H9 (cell line): Measurements from ENCODE around the gene MAP3K8. TPM values are rescaled to one million over a fixed set of nuclear protein-coding genes. Genes with fewer than 3 reads are reported as not detected.

Source experiments
- DNase-seq: peaks from one replicate; pipeline ENCODE4 v3.0.0-alpha.2; 2017
- H2AFZ ChIP-seq: one replicate; pipeline ENCODE4 v1.6.1; 2013; ENCODE audit warnings: mild to moderate bottlenecking, low read length, control low read depth, moderate library complexity
- H2AK5ac ChIP-seq: 2 replicates; pipeline ENCODE4 v1.6.1; 2013; ENCODE audit warnings: low read length, control low read depth, mixed read lengths; ENCODE audit not compliant: insufficient read length
- H2BK120ac ChIP-seq: one replicate; pipeline ENCODE4 v1.6.1; 2013; ENCODE audit warnings: low read depth, mild to moderate bottlenecking, low read length, control low read depth, inconsistent platforms; ENCODE audit not compliant: poor library complexity, severe bottlenecking
- H2BK12ac ChIP-seq: 2 replicates; pipeline ENCODE4 v1.6.1; 2013; ENCODE audit warnings: low read length, control low read depth, mixed read lengths, low read depth; ENCODE audit not compliant: insufficient read length
- H2BK15ac ChIP-seq: 2 replicates; pipeline ENCODE4 v1.6.1; 2013; ENCODE audit warnings: low read depth, low read length, control low read depth
- H2BK20ac ChIP-seq: one replicate; pipeline ENCODE4 v1.6.1; 2013; ENCODE audit warnings: low read depth, mild to moderate bottlenecking, low read length, control low read depth, inconsistent platforms; ENCODE audit not compliant: poor library complexity, severe bottlenecking
- H2BK5ac ChIP-seq: 2 replicates; pipeline ENCODE4 v1.6.1; 2013; ENCODE audit warnings: low read length, control low read depth, mixed read lengths; ENCODE audit not compliant: insufficient read length
- H3K14ac ChIP-seq: 2 replicates; pipeline ENCODE4 v1.6.1; 2013; ENCODE audit warnings: low read length, control low read depth; ENCODE audit not compliant: insufficient read depth
- H3K18ac ChIP-seq: 2 replicates; pipeline ENCODE4 v1.6.1; 2013; ENCODE audit warnings: low read depth, mild to moderate bottlenecking, mixed read lengths, low read length, control low read depth; ENCODE audit not compliant: insufficient read length
- H3K23ac ChIP-seq: 2 replicates; pipeline ENCODE4 v1.6.1; 2013; ENCODE audit warnings: low read length, control low read depth, mixed read lengths, low read depth; ENCODE audit not compliant: insufficient read length
- H3K23me2 ChIP-seq: 2 replicates; pipeline ENCODE4 v1.6.1; 2013; ENCODE audit warnings: low read depth, mild to moderate bottlenecking, mixed read lengths, low read length, control low read depth; ENCODE audit not compliant: insufficient read length, poor library complexity, severe bottlenecking
- H3K27ac ChIP-seq: 2 replicates; pipeline ENCODE4 v1.5.1; 2013; ENCODE audit warnings: low read length, control low read depth, mixed read lengths, low read depth; ENCODE audit not compliant: insufficient read length
- H3K27me3 ChIP-seq: 2 replicates; pipeline ENCODE4 v1.6.1; 2013; ENCODE audit warnings: low read length, control low read depth, inconsistent platforms; ENCODE audit not compliant: insufficient read depth
- H3K4ac ChIP-seq: 2 replicates; pipeline ENCODE4 v1.6.1; 2013; ENCODE audit warnings: low read depth, mild to moderate bottlenecking, control low read depth, inconsistent platforms, low read length, moderate library complexity
- H3K4me1 ChIP-seq: 2 replicates; pipeline ENCODE4 v1.6.1; 2013; ENCODE audit warnings: low read length, control low read depth, inconsistent platforms; ENCODE audit not compliant: insufficient read depth
- H3K4me2 ChIP-seq: 2 replicates; pipeline ENCODE4 v1.6.1; 2013; ENCODE audit warnings: low read length, control low read depth, mixed read lengths; ENCODE audit not compliant: insufficient read length, insufficient read depth
- H3K56ac ChIP-seq: 2 replicates; pipeline ENCODE4 v1.6.1; 2013; ENCODE audit warnings: low read depth, mild to moderate bottlenecking, mixed read lengths, low read length, control low read depth; ENCODE audit not compliant: insufficient read length
- H3K79me1 ChIP-seq: 2 replicates; pipeline ENCODE4 v1.6.1; 2013; ENCODE audit warnings: low read depth, mild to moderate bottlenecking, moderate library complexity, low read length, control low read depth, inconsistent platforms; ENCODE audit not compliant: insufficient read depth, poor library complexity, severe bottlenecking
- H3K79me2 ChIP-seq: 2 replicates; pipeline ENCODE4 v1.6.1; 2013; ENCODE audit warnings: low read length, control low read depth, inconsistent platforms; ENCODE audit not compliant: insufficient read depth
- H3K9ac ChIP-seq: 2 replicates; pipeline ENCODE4 v1.6.1; 2013; ENCODE audit warnings: low read length, control low read depth, mixed read lengths; ENCODE audit not compliant: insufficient read length; ENCODE audit errors: extremely low read depth
- H3K9me3 ChIP-seq: one replicate; pipeline ENCODE4 v1.6.1; 2013; ENCODE audit warnings: low read depth, low read length, inconsistent platforms; ENCODE audit not compliant: control insufficient read depth
- H3T11ph ChIP-seq: one replicate; pipeline ENCODE4 v1.6.1; 2013; ENCODE audit warnings: mild to moderate bottlenecking, low read length, control low read depth, inconsistent platforms
- H4K20me1 ChIP-seq: one replicate; pipeline ENCODE4 v1.6.1; 2013; ENCODE audit not compliant: control insufficient read depth, insufficient read length, insufficient read depth
- H4K5ac ChIP-seq: 2 replicates; pipeline ENCODE4 v1.6.1; 2013; ENCODE audit warnings: low read depth, mild to moderate bottlenecking, mixed read lengths, low read length, control low read depth; ENCODE audit not compliant: insufficient read length
- H4K8ac ChIP-seq: replicated peaks from 2 replicates; pipeline ENCODE4 v1.6.1; 2013; ENCODE audit warnings: low read length, control low read depth, mixed read lengths, low read depth; ENCODE audit not compliant: insufficient read length
- H4K91ac ChIP-seq: 2 replicates; pipeline ENCODE4 v1.6.1; 2013; ENCODE audit warnings: low read depth, mild to moderate bottlenecking, moderate library complexity, mixed read lengths, low read length, control low read depth; ENCODE audit not compliant: insufficient read length
- H3K27ac Mint-ChIP-seq, 3 experiments: 2 replicates in 2 of 3; 3 replicates in 1 of 3; pipeline ENCODE4 v1.8.0; 2020 to 2021; ENCODE audit warnings: mixed read lengths in 3 of 3, mild to moderate bottlenecking in 1 of 3, moderate library complexity in 1 of 3
- H3K27me3 Mint-ChIP-seq: 2 replicates; pipeline ENCODE4 v1.8.0; 2021; ENCODE audit warnings: low read depth, mild to moderate bottlenecking, moderate library complexity, mixed read lengths
- H3K36me3 Mint-ChIP-seq, 3 experiments: 2 replicates in 2 of 3; 3 replicates in 1 of 3; pipeline ENCODE4 v1.8.0; 2020 to 2021; ENCODE audit warnings: low read depth in 3 of 3, mixed read lengths in 3 of 3; ENCODE audit not compliant: insufficient read depth in 1 of 3
- H3K4me1 Mint-ChIP-seq, 2 experiments: 2 replicates each; pipeline ENCODE4 v1.8.0; 2020; ENCODE audit warnings: mixed read lengths in 2 of 2
- H3K4me3 Mint-ChIP-seq, 2 experiments: 2 replicates in 1 of 2; 3 replicates in 1 of 2; pipeline ENCODE4 v1.8.0; 2020 to 2021; ENCODE audit warnings: mild to moderate bottlenecking in 2 of 2, mixed read lengths in 2 of 2, moderate library complexity in 1 of 2
- H3K9me3 Mint-ChIP-seq, 2 experiments: 2 replicates in 1 of 2; 3 replicates in 1 of 2; pipeline ENCODE4 v1.8.0; 2020; ENCODE audit warnings: mild to moderate bottlenecking in 2 of 2, mixed read lengths in 2 of 2, moderate library complexity in 1 of 2
- CTCF ChIP-seq: fragments of 200-600 bp; sonication (generic); conservative IDR thresholded peaks from 3 replicates; pipeline ENCODE4 v1.8.0; 2021; ENCODE audit warnings: antibody characterized with exemption, mild to moderate bottlenecking
- WGBS: extraction: QIAGEN DNeasy Blood & Tissue Kit; methylation state at CpG from one replicate; pipeline ENCODE4 v1.1.7; 2013; ENCODE audit warnings: missing lambda C conversion rate, low lambda C conversion rate, mixed read lengths; ENCODE audit not compliant: insufficient read length; ENCODE audit errors: extremely low coverage; 5-methylcytosine and 5-hydroxymethylcytosine counted together
- total RNA-seq: library from RNA; stranded (reverse); gene quantifications from 2 replicates; pipeline ENCODE4 v1.2.1, GENCODE V29; 2021

Gene MAP3K8
- total RNA-seq, 1 experiment from 2014 or later = 3.5 TPM

GRCh38 chr10:30499816-30500215 is 65.8 kb downstream of the MAP3K8 start:
- Histone ChIP-seq H2BK120ac (no peak overlapping the region), H2AFZ (no peak overlapping the region), H3K79me2 (no peaks in the 10 kb centered on the region), H4K20me1 (no peaks in the 10 kb centered on the region), H3K18ac (no peak overlapping the region), H3K14ac (no peak overlapping the region), H3K27me3 (no peaks in the 10 kb centered on the region), H2BK15ac (no peak overlapping the region), H3K4ac (no peak overlapping the region), H3K9ac (no peak overlapping the region), H4K8ac (no peak overlapping the region), H3K23me2 (no peaks in the 10 kb centered on the region), H3T11ph (no peak overlapping the region), H3K4me1 (peaks cover 5% of the 10 kb centered on the region), H2BK12ac (no peak overlapping the region), H4K5ac (peak overlapping the region; percentile 34), H2AK5ac (no peak overlapping the region), H3K56ac (no peak overlapping the region), H3K4me2 (no peak overlapping the region), H2BK20ac (no peak overlapping the region), H3K23ac (no peak overlapping the region), H3K27ac (no peak overlapping the region), H2BK5ac (no peak overlapping the region), H4K91ac (no peak overlapping the region), H3K9me3 (no peaks in the 10 kb centered on the region), H3K79me1 (no peaks in the 10 kb centered on the region)
- TF ChIP-seq CTCF = no peak
- DNase-seq = no peak
- Mint-ChIP-seq H3K9me3 (no peaks in the 10 kb centered on the region), H3K4me1 (peaks cover 10 to 17% of the 10 kb centered on the region in 2 experiments), H3K27me3 (peaks cover 3% of the 10 kb centered on the region), H3K27ac (no peak overlapping the region), H3K36me3 (no peaks in the 10 kb centered on the region), H3K4me3 (no peak overlapping the region)
- WGBS = 100% methylated on average over 1 of the region's 1 CpG
